ENCODE results near the gene PXMP2.
"Not testable (repeated sequence)": the region's sequence is repeated elsewhere in the genome, so short reads cannot be mapped to it uniquely, and the experiment has no call there.

The PXMP2 gene

DNA sequence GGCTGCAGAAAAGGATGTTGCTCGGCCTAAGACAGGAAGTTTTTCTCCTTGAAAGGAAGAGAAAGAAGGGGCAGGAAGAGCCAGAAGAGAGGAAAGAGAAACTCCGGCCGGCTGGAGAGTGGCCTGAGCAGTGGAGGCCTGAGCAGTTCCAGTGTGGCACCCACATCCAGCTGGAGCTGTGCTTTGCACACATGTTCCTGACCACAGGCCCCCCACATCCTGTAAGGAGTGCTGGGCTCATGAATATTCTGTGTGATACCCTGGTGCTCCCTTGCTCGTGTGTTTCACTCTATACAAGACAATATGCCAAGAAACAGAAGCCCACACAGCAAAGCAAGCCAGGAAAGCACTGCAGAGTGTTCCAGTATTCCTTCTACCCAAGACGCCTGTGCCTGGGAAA, 27.3 kb upstream of the PXMP2 start:
- no peak for DNase-seq (ENCODE audit: low read depth in 3 of 3)

DNA sequence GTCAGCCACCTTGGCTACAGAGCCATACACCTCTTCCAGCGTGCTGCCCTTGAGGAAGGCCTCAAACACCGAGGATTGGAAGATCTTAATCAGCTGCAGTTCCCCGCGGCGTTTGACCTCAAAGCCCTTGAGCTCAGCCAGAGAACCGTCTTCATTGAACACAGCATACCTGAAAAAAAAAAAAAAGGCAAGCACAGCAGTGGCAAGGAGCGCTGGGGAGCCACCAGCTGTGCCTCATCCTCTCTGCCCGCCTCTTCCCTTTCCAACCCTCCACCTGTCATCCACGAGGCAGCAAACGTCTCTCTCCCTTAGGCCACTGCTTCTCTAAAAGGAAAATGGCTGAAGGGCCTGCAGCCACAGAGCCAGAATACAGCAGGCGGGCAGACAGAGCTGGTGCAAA, 26.4 kb upstream of the PXMP2 start:
- DNase-seq (ENCODE audit: low read depth in 3 of 3): no peak

DNA sequence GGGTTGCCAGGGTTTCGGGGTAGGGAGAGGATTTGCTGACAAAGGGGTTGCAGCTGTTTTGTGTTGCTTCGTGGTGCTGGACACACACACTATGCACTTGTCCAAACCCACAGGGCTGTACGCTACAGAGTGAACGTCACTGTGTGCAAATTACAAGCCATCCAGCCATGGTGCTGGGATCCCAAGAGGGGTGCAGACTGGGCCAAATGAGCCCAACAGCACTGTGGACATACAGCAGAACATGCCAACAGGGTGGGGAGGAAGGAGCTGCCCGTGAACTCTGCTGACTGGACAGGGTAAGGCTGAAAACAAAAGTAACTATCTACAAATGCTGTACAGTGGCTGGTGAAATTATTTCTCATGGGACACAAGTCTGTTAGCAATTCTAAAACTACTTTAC, 25.4 kb upstream of the PXMP2 start:
- DNase-seq (ENCODE audit: low read depth in 3 of 3): no peak

- no peak for DNase-seq (ENCODE audit: low read depth in 3 of 3)
Measured at GRCh38 chr12:132662901-132663755, 24.3 kb upstream of the PXMP2 start.

GRCh38 chr12:132664206-132665148, 22.9 kb upstream of the PXMP2 start:
- no peak for DNase-seq (ENCODE audit: low read depth in 3 of 3)

GRCh38 chr12:132665149-132665491, 22.3 kb upstream of the PXMP2 start:
- DNase-seq (ENCODE audit: low read depth in 3 of 3): no peak

DNA sequence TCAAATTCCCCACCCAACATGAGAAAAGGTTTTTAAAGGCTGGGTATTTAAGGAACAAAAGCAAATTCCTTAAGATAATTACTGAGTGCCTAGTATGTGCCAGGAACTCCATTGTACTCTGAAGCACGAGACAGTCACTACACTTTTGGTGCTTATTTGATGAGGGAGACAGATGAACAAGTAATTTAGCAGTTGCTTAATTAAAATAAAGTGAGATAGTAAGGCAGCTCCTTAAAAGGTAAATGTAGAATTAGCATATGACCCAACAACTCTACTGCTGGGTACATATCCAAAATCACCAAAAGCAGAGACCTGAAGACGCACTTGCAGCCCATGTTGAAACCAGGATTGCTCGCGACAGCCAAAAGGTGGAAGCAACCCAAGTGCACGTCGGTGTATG, 21.6 kb upstream of the PXMP2 start:
- DNase-seq (ENCODE audit: low read depth in 3 of 3): no peak

DNA sequence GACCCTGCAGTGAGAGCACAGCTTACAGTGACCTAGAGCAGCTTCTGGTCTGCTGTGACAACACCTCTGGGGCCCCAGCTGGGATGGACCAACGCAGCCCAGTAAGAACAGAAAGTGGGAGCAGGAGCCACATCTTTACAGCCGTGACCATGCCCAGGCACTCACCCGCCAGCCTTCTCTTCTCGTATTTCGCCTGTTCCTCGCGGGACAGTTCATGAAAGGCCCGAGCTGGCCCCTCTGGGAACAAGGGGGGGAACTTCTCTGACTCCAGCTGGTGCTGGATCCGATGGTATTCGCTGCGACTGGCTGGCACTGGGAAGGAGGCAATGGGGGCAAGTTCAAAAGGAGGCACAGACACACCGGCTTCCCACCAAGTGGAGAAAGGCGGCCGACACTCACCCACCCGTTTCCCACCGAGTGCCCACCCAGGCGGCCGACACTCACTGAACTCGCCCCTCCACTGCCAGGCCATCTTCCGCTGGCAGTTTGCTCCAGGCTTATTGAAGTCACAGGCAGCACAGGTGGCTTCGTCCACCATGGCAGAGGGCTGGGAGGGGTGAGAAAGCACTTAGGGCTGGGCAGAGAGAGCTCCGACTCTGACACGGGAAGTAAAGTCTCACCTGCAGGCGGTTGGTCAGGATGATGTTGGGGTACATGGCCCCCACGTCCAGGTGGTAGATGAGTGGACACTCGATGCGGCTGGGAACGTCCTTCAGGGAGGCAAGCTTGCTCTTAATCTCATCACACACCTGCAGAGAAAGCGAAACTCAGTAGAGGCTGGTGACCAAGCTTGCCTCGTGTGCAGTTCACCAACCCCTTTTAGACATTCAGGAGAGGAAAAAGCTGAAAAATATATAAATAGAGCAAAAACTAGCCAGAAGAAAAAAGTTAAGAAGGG, 18.9 kb upstream of the PXMP2 start:
- no peak for DNase-seq (ENCODE audit: low read depth in 3 of 3)

- no peak for DNase-seq (ENCODE audit: low read depth in 3 of 3)
Measured at GRCh38 chr12:132669166-132669879, 18.1 kb upstream of the PXMP2 start.

DNA sequence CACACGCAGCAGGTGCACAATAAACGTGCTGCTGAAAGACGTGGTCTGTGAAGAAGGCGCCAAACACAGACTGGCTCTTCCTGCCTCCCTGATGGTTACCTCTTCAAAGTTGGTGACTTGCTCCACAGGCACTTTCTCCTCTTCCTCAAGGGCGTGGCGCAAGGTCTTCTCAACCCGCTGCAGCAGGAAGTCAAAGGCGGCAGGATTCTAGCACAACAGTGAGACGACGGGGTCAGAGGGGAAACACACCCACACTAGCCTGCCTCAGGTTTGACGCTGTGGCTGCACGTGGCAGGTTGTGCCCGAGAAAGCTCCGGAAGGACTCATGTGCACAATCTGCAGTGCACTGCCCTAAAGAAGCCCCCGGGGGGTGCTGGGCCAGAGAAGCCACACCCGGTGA, 15.3 kb upstream of the PXMP2 start:
- no peak for DNase-seq (ENCODE audit: low read depth in 3 of 3)

DNA sequence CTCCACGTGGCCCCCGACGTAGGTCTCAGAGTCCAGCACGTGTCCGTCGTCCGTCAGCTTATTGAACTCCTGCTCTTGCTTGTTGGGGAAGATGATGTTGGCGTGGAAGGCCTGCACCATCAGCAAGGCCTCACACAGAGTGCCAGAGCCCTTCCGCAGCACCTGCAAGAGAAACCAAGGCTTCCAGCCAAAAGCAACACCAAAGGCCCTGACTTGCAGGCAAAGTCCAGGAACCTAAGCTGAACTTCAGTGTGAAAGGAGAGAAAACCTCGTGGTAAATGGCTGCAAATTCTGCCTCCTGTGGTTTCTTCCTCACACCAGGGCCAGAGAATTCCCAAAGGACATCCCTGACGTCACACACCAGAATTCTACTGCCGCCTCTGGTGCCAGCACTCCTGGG, 14.7 kb upstream of the PXMP2 start:
- DNase-seq (ENCODE audit: low read depth in 3 of 3): no peak

GRCh38 chr12:132673288-132674179, 13.9 kb upstream of the PXMP2 start:
- DNase-seq (ENCODE audit: low read depth in 3 of 3): no peak

DNA sequence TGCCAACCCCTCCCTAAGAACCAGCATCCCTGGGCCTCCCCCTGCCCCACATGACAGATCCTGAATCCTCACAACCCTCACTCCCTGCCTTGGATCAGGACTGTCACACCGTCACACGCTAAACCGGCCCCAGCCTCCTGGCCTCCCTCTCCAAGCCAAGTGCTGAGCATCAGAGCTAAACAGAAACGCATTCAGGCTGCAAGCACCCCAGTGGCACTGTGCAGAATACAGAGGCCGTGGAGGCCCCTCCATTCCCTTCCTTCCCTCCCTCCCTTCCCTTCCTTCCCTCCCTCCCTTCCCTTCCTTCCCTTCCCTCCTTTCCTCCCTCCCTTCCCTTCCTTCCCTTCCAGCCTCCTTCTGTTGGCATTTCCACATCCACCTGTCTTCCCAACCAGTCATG, 12.8 kb upstream of the PXMP2 start:
- no peak for DNase-seq (ENCODE audit: low read depth in 3 of 3)

- DNase-seq (ENCODE audit: low read depth in 3 of 3): no peak
Measured at GRCh38 chr12:132675757-132676432, 11.5 kb upstream of the PXMP2 start.

- DNase-seq (ENCODE audit: low read depth in 3 of 3): no peak
Measured at GRCh38 chr12:132677492-132677891, 9.9 kb upstream of the PXMP2 start.

DNA sequence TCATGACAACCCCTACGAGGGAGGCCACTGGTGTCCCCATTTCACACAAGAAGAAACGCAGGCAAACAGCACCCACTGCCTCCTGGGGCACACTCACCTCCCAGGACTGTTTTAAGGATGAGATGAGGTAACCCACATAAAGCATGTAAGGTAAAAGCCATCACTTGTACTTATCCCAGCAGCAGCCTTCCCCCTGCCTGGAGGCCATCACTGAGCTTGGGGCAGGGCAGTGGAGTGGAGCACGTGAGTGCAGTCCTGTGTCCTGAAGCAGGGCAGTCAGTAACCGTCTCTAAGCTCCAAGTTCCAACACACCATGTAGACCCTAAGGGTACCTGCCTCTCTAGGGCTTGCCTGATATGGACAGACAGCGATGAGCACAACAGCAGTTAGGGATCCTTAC, 2.0 kb upstream of the PXMP2 start:
- DNase-seq (ENCODE audit: low read depth in 3 of 3): no peak

DNA sequence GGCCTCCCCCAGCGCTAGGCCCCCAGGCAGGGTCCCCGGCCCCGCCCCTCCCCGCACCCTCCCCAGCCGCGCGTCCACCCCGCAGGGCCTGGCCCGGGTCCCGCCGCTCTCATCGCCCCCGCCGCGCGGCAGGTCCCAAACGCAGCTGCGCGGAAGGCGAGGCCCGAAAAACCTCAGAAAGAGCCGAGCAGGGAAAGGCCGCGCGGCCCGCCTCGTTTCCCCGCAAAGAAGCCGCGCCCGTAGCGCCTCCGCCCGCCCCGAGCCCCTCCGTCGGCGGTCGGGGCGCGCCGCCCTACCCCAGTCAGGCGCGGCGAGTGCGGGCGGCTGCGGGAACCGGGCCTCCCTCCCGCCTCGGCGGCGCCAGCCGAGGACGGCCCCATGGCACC, 569 bp upstream of the PXMP2 start:
- DNase-seq (ENCODE audit: low read depth in 3 of 3): no peak

DNA sequence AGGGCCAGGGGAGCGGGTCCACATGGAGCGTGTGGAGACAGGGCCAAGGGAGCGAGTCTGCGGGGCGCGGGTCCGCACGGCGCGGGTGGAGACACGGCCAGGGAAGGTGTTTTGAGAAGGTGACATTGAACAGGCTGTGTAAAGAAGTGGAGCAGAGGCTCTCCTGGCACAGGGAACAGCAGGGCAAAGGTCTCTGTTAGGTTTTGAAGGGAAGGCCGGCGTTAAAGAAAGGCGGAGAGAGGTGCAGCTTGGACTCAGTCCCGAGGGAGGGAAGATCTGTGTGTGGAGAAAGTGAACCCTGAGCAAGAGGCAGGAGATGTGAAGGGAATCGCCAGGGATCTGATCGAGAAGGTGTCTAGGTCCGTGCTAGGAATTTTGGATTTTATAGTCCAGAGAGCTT, 1.8 kb downstream of the PXMP2 start:
- no peak for DNase-seq (ENCODE audit: low read depth in 3 of 3)

DNA sequence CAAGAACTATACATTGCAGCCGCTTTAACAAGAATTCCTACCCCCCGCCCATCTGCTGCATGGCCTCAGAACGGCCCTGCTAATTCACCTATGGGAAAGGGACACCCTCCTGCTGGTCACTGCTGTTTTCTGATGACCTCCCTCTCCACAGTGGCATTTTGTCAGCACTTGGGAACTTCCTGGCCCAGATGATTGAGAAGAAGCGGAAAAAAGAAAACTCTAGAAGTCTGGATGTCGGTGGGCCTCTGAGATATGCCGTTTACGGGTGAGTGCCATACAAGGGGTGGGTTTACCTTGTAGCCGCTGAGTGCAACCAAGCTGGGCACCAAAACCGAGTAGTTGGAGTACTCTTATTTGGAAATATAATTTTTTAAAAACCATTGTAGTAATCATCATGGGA, 2.7 kb downstream of the PXMP2 start:
- DNase-seq (ENCODE audit: low read depth in 3 of 3): no peak

DNA sequence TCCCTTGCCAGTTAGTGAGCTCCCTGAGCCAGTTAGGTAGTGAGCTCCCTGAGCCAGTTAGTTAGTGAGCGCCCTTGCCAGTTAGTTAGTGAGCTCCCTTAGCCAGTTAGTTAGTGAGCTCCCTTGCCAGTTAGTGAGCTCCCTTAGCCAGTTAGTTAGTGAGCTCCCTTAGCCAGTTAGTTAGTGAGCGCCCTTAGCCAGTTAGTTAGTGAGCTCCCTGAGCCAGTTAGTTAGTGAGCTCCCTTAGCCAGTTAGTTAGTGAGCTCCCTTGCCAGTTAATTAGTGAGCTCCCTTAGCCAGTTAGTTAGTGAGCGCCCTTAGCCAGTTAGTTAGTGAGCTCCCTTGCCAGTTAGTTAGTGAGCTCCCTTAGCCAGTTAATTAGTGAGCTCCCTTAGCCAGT, 4.6 kb downstream of the PXMP2 start:
- DNase-seq (ENCODE audit: low read depth in 3 of 3): not testable (repeated sequence)

Data from stimulated activated CD4-positive, alpha-beta T cell treated with anti-CD3 and anti-CD28 coated beads, TNF-alpha, amount 100 ng/mL, for 48 hours (primary cell).